ENCODE data around the gene ADCY9. TPM values are rescaled to one million over a fixed set of nuclear protein-coding genes. Genes with fewer than 3 reads are reported as not detected.
"Not testable (repeated sequence)": the region's sequence is repeated elsewhere in the genome, so short reads cannot be mapped to it uniquely, and the experiment has no call there.

ADCY9 gene
- polyA plus RNA-seq, 1 donor from 2014 or later = 6.3 TPM

- Histone ChIP-seq H2AFZ (ENCODE audit: low read depth, low read length) (no peak overlapping the region), H3K9me3 (ENCODE audit: low read length) (no peaks in the 10 kb centered on the region), H3K79me2 (replicated peaks; ENCODE audit: insufficient read depth, low read length) (no peaks in the 10 kb centered on the region), H3K36me3 (ENCODE audit: insufficient read depth, low read length) (no peaks in the 10 kb centered on the region), H3F3A (ENCODE audit: insufficient read depth, low read length, poor library complexity, severe bottlenecking) (no peaks in the 10 kb centered on the region), H3K4me3 (ENCODE audit: low read length) (no peak overlapping the region), H4K20me1 (ENCODE audit: insufficient read depth) (no peaks in the 10 kb centered on the region), H3K27me3 (ENCODE audit: insufficient read depth, low read depth, low read length) (no peaks in the 10 kb centered on the region), H3K27ac (ENCODE audit: low read length) (no peak overlapping the region), H3K4me2 (ENCODE audit: low read length) (no peak overlapping the region), H3K9me2 (ENCODE audit: insufficient read depth, low read length) (no peaks in the 10 kb centered on the region), H3K9ac (ENCODE audit: low read length) (no peak overlapping the region)
- TF ChIP-seq CTCF (IDR thresholded peaks at IDR 0.05; ENCODE audit: poor library complexity, severe bottlenecking) (no peak), EP300 (conservative IDR thresholded peaks at IDR 0.05; ENCODE audit: poor library complexity, severe bottlenecking) (no peak), POLR2AphosphoS5 (IDR thresholded peaks at IDR 0.05) (no peak), TAF1 (IDR thresholded peaks at IDR 0.05; ENCODE audit: low read depth) (no peak)
Observed at GRCh38 chr16:3951861-3952736, 164.1 kb downstream of the ADCY9 start.

- H3K36me3 ChIP-seq (ENCODE audit: insufficient read depth, low read length); H2AFZ ChIP-seq (ENCODE audit: low read depth, low read length); H3K9me3 ChIP-seq (ENCODE audit: low read length); H3F3A ChIP-seq (ENCODE audit: insufficient read depth, low read length, poor library complexity, severe bottlenecking); H3K9ac ChIP-seq (ENCODE audit: low read length); H3K79me2 ChIP-seq (replicated peaks; ENCODE audit: insufficient read depth, low read length); H3K27me3 ChIP-seq (ENCODE audit: insufficient read depth, low read depth, low read length); H3K9me2 ChIP-seq (ENCODE audit: insufficient read depth, low read length); H4K20me1 ChIP-seq (ENCODE audit: insufficient read depth); H3K4me2 ChIP-seq (ENCODE audit: low read length); H3K4me3 ChIP-seq (ENCODE audit: low read length); H3K27ac ChIP-seq (ENCODE audit: low read length): not testable (repeated sequence)
Observed at GRCh38 chr16:3951380-3951779, 164.9 kb downstream of the ADCY9 start.

GRCh38 chr16:3950343-3951193 is 165.7 kb downstream of the ADCY9 start:
- Histone ChIP-seq H3K27ac (ENCODE audit: low read length) (no peak overlapping the region), H3K9ac (ENCODE audit: low read length) (no peak overlapping the region), H3K4me2 (ENCODE audit: low read length) (no peak overlapping the region)

More at GRCh38 chr16:3950343-3951193, 165.7 kb downstream of the ADCY9 start:
- no peaks in the 10 kb centered on the region for H3K27me3 ChIP-seq (ENCODE audit: insufficient read depth, low read depth, low read length)
- no peak for TF ChIP-seq RAD21 (conservative IDR thresholded peaks at IDR 0.05)
- TF ChIP-seq CTCF (IDR thresholded peaks at IDR 0.05; ENCODE audit: poor library complexity, severe bottlenecking) = no peak
- no peak for TF ChIP-seq EP300 (conservative IDR thresholded peaks at IDR 0.05; ENCODE audit: poor library complexity, severe bottlenecking)
- TF ChIP-seq SMC3 (conservative IDR thresholded peaks at IDR 0.05; ENCODE audit: poor library complexity) = no peak
- no peak for TF ChIP-seq POLR2AphosphoS5 (IDR thresholded peaks at IDR 0.05)
- no peak for TF ChIP-seq TAF1 (IDR thresholded peaks at IDR 0.05; ENCODE audit: low read depth)
- H4K20me1 ChIP-seq (ENCODE audit: insufficient read depth) = no peaks in the 10 kb centered on the region
- no peaks in the 10 kb centered on the region for H3F3A ChIP-seq (ENCODE audit: insufficient read depth, low read length, poor library complexity, severe bottlenecking)
- no peak overlapping the region for H2AFZ ChIP-seq (ENCODE audit: low read depth, low read length)
- H3K79me2 ChIP-seq (replicated peaks; ENCODE audit: insufficient read depth, low read length) = no peaks in the 10 kb centered on the region
- H3K9me2 ChIP-seq (ENCODE audit: insufficient read depth, low read length) = no peaks in the 10 kb centered on the region
- H3K9me3 ChIP-seq (ENCODE audit: low read length) = no peaks in the 10 kb centered on the region
- H3K36me3 ChIP-seq (ENCODE audit: insufficient read depth, low read length) = no peaks in the 10 kb centered on the region
- H3K4me3 ChIP-seq (ENCODE audit: low read length) = no peak overlapping the region

Data from neural cell (in vitro differentiated cells).